ENCODE measurements around the gene CLDN18. TPM values are rescaled to one million over a fixed set of nuclear protein-coding genes. Genes with fewer than 3 reads are reported as not detected.

Gene CLDN18
- 0.62 TPM for total RNA-seq

GRCh38 chr3:138009476-138010272, at the start of gene CLDN18:
CLDN18 (plus strand) TSS chr3:138010165; CDS start chr3:138010226, 61 bp downstream.
- no peak for DNase-seq

DNA sequence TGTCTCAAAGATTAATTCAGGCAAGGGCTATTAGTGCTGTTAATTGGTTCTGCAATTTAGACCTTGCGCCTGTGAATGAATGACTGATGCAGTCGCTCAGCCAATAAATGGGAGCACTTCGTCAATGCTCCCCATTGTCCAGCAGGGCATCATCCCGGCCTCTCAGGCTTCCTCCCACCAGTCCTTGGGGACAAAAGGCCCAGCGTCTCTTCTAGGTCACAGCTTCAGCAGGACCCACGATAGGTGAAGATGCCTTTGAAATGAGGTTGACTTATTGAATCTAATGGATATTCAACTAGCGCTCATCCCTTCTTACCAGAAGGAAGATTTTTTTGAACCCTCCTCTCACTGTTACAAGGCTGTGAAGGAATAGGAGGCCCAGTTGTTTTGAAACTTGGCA, 47.7 kb upstream of the CLDN18 start:
- no peak for DNase-seq

GRCh38 chr3:137963463-137963862, 46.5 kb upstream of the CLDN18 start:
- no peak for DNase-seq

DNA sequence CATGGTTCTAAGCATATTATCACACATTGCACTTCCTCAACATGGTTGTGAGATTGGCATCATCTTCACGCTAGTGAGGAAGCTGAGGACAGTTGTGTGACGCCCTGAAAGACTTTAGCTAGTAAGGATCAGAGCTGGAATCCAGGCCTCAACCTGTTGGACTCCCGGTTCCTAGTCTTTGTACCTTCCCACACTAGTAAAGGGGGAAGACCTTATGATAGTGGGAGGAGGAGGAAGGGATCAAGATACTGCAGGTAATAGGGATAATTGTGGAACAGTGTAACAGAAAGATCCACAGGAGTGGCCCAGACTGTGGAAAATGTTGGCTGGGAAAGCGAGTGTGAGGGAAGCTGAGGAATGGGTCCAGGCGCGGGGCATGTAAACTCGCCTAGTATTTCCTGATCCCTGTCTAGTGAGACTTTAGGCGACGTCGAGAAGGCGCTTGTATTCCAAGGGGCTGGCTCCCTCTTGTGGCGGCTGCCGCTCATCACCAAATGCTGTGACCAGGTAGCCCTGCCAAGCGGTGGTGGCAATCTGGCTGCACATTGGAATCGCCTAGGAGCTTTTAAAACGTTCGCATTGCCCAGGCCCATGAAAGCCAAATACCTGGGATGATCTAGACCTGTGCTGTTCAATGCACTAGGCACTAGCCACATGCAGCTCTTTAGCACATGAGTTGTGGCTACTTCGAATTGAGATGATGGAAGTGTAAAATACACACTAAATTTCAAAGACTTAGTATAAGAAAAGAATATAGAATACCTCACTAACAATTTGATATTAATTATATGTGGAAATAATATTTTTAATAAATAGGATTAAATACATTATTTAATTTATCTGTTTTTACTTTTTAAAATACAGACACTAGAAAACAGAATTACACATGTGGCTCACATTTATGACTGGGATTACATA, 38.8 kb upstream of the CLDN18 start:
- DNase-seq = peak; percentile 79

- no peak for DNase-seq
Measured at GRCh38 chr3:137972396-137972795, 37.6 kb upstream of the CLDN18 start.

DNA sequence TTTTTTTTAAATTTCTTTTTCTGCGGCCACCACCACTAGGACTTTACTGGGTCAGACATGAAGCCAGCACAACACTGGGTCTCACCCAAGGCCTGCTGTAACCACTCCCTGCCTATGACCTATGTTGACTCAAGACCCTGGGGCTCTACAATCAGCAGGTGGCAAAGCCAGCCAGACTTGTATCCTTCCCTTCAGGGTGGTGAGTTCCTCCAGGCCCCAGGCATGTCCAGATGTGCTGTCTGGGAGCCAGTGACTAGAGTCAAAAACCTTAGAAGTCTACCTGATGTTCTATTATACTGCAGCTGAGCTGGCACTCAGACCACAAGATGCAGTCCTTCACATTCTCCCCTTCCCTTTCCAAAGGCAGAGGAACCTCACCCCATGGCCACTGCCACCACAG, 31.6 kb upstream of the CLDN18 start:
- no peak for DNase-seq

- DNase-seq = no peak
Measured at GRCh38 chr3:137987723-137988122, 22.2 kb upstream of the CLDN18 start.

DNA sequence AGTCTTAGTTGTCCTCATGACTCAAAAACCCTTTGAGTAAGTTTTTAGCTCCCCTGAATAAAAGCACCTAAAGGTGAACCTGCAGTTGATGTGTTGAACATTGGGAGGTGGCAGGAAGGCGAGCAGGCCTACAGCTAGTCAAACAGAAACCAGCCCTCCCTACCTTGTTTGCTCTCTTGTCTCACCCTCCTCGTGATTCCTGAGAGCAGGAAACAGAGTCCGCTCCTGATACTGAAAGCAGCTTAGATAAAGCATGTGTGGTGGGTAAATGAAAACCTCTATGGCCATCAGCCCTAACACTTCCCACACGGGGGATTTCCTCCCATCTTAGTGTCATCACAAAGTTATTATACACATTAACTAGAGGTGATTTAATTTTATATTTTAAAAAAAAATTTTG, 21.8 kb upstream of the CLDN18 start:
- no peak for DNase-seq

DNA sequence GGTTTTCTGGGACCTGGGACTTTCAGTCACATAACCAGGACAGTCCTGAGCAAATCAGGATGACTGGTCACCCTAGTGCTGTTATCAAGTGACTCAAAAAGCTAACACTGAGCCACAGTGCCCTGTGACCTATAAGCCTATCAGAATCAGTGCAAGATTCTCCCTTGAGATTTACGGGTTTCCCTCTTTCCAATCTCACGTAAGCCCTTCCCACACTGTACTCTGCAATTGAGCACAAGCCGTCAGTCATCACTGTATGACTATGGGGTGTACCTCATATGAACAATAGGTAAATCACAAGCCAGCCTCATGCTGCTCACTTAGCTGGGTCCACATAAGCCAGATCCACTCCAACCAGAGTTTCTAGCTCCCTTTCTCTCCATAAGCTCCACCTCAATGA, 21.0 kb upstream of the CLDN18 start:
- DNase-seq = no peak

- no peak for DNase-seq
Measured at GRCh38 chr3:137990427-137990826, 19.5 kb upstream of the CLDN18 start.

- DNase-seq = no peak
Measured at GRCh38 chr3:137992592-137992991, 17.4 kb upstream of the CLDN18 start.

DNA sequence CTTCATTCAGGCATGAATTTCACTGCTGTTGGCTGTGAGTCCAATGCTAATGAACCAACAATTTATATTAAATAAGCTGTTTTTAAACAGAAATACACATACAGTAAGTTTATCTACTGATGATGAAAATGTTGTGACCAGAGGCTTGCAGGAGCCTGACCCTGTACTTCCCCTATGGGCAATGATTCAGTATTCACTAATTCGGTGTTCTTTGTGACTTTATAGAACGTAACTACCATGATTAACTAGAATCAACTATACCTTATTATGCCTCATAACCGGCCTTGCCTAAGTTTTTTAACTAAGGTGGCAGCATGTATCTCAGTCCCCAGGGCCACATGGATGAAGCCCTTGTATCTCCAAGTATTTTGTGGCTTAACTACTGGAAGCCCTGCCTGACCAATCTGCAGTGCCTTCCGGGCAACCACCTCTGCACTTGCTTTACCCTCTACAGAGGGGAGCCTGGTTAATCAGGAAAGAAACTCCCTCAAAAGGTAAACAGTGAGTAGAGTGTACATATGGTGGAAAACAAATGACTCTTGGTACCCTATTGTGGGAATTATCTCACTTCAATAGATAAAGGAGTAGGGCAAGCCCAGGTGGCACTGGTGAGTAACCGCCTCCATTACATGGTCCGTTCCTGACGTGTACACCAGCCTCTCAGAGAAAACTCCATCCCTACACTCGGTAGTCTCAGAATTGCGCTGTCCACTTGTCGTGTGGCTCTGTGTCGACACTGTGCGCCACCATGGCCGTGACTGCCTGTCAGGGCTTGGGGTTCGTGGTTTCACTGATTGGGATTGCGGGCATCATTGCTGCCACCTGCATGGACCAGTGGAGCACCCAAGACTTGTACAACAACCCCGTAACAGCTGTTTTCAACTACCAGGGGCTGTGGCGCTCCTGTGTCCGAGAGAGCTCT, 11.6 kb upstream of the CLDN18 start:
- no peak for DNase-seq

- DNase-seq = no peak
Measured at GRCh38 chr3:138003069-138003468, 6.9 kb upstream of the CLDN18 start.

GRCh38 chr3:138005627-138006026, 4.3 kb upstream of the CLDN18 start:
- DNase-seq = no peak

GRCh38 chr3:138007898-138008297, 2.1 kb upstream of the CLDN18 start:
- no peak for DNase-seq

GRCh38 chr3:138010273-138010590, 267 bp downstream of the CLDN18 start:
- DNase-seq = no peak

GRCh38 chr3:138011722-138012121, 1.8 kb downstream of the CLDN18 start:
- DNase-seq = no peak

DNA sequence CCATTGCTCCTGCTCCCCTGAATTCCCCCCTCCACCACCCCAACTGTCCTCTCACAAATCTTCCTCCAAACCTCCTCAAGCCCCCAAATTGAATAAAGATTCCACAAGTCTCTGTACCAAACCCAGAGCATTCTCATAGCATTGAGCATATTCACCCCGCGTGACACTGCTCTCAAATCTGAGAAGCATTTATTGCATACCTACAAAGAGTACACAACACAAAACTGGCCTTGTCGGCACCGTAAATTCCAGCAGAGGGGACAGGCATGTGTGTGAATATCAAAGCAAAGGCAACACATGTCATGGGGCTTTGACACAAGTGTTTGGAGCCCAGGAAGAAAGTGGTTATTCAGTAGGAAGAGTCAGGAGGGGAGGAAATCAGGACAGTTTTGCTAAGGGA, 2.6 kb downstream of the CLDN18 start:
- no peak for DNase-seq

DNA sequence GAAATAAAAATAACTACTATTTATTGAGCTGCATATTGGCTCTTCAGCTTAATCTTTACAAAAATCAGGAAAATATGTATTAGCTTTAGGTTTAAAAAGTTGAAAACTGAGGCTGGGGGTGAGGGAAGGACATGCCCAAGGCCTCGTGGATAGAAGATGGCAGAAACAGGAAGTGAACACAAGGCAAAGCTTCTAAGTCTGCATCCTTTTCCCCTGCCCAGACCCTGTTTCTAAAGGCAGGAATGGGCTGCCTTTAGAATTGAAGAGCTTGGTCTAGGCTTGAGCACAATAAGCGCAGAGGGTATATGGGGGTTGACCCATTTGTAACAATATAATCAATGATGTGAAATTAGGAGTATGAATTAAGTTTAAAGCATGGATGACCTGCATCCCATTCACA, 6.1 kb downstream of the CLDN18 start:
- no peak for DNase-seq

- DNase-seq = no peak
Measured at GRCh38 chr3:138019281-138020069, 9.5 kb downstream of the CLDN18 start.

- DNase-seq = no peak
Measured at GRCh38 chr3:138023754-138024153, 13.8 kb downstream of the CLDN18 start.

DNA sequence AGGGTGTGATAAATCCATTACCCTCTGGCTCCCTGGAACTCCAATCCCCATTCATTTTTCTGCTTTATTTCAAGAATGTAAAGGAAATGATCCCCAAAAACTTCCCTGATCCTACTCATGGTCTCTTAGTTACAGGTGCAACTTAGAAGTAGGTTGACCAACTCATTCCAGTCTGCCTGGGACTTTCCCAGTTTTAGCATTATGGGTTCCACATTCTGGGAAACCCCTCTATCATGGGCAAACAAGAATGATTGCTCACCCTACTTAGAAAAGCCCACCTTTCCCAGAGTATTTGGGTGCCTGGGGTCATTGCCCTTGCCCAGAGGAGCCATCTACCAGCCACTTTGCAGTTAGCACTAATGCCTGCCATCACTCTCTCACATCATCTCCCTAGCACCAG, 15.6 kb downstream of the CLDN18 start:
- DNase-seq = no peak

Data from tongue (tissue), 2 donors.